T-cell (primary cell): ENCODE data around the gene ANKH. TPM values are rescaled to one million over a fixed set of nuclear protein-coding genes. Genes with fewer than 3 reads are reported as not detected.
A peak's percentile ranks its signal among the peaks of the same experiment; 100 is the strongest.

Experiments used
- ATAC-seq, 4 experiments: fragments of 200-7000 bp in 3 of 4; fragments of 150-1000 bp in 1 of 4; cut with Tn5 transposase; replicated peaks in 1 of 4; 1 replicate in 3 of 4; 2 replicates in 1 of 4; pipeline ENCODE4 v1.10.0; 2021; ENCODE audit warnings: moderate library complexity in 3 of 4, mild to moderate bottlenecking in 2 of 4, moderate number of reproducible peaks in 1 of 4
- CTCF ChIA-PET, 2 donors: fragments of 300-600 bp; sonication (Branson Sonifier 250); formaldehyde crosslinking; loops; one replicate each; lab custom pipeline; 2022; ENCODE audit warnings: antibody characterized with exemption in 2 of 2; lab: Charles Lee
- POLR2A ChIA-PET, 2 donors: fragments of 300-600 bp; sonication (Branson Sonifier 250); formaldehyde crosslinking; loops; one replicate each; lab custom pipeline; 2022; ENCODE audit warnings: antibody characterized with exemption in 2 of 2; lab: Charles Lee
- DNase-seq, 35 experiments: peaks; one replicate each; pipeline versions ENCODE4 v3.0.0 to v3.0.0-alpha.2; 2013 to 2023
- H3K27ac ChIP-seq: one replicate; pipeline ENCODE4 v1.5.1; 2013; ENCODE audit warnings: low read length
- H3K27me3 ChIP-seq, 2 experiments: replicated peaks in 1 of 2; 1 replicate in 1 of 2; 2 replicates in 1 of 2; pipeline versions ENCODE4 v1.6.1 to v1.7.0; 2013; ENCODE audit warnings: low read length in 1 of 2, mixed read lengths in 1 of 2; ENCODE audit not compliant: control insufficient read depth in 2 of 2, insufficient read depth in 2 of 2; ENCODE audit errors: extremely low read depth in 1 of 2
- H3K36me3 ChIP-seq, 2 donors: 1 replicate in 1 of 2; 2 replicates in 1 of 2; pipeline versions ENCODE4 v1.6.1 to v1.7.0; 2013; ENCODE audit warnings: low read length in 1 of 2; ENCODE audit not compliant: control insufficient read depth in 2 of 2, insufficient read depth in 1 of 2; ENCODE audit errors: extremely low read depth in 1 of 2
- H3K4me1 ChIP-seq, 2 experiments: 1 replicate in 1 of 2; 2 replicates in 1 of 2; pipeline versions ENCODE4 v1.6.1 to v1.7.0; 2013; ENCODE audit warnings: low read length in 2 of 2, mixed read lengths in 1 of 2; ENCODE audit not compliant: insufficient read depth in 2 of 2, control insufficient read depth in 1 of 2; ENCODE audit errors: extremely low read depth in 1 of 2
- H3K4me3 ChIP-seq, 2 donors: 1 replicate in 1 of 2; 2 replicates in 1 of 2; pipeline versions ENCODE4 v1.5.1 to v1.7.0; 2013; ENCODE audit warnings: mild to moderate bottlenecking in 2 of 2, low read length in 1 of 2, moderate library complexity in 1 of 2; ENCODE audit not compliant: control insufficient read depth in 1 of 2; ENCODE audit errors: extremely low read depth in 1 of 2
- H3K9me3 ChIP-seq: 2 replicates; pipeline ENCODE4 v1.7.0; 2013
- H3K27ac Mint-ChIP-seq, 2 donors: one replicate each; pipeline ENCODE4 v1.8.0; 2020 to 2021; ENCODE audit warnings: mild to moderate bottlenecking in 2 of 2, mixed read lengths in 2 of 2
- H3K27me3 Mint-ChIP-seq, 2 donors: one replicate each; pipeline ENCODE4 v1.8.0; 2021 to 2022; ENCODE audit warnings: mixed read lengths in 2 of 2
- H3K36me3 Mint-ChIP-seq: one replicate; pipeline ENCODE4 v1.8.0; 2021; ENCODE audit warnings: mixed read lengths
- H3K4me1 Mint-ChIP-seq, 3 donors: one replicate each; pipeline ENCODE4 v1.8.0; 2020 to 2022; ENCODE audit warnings: mixed read lengths in 3 of 3, mild to moderate bottlenecking in 1 of 3
- H3K4me3 Mint-ChIP-seq, 3 donors: one replicate each; pipeline ENCODE4 v1.8.0; 2020 to 2022; ENCODE audit warnings: mild to moderate bottlenecking in 3 of 3, mixed read lengths in 3 of 3, moderate library complexity in 3 of 3
- H3K9me3 Mint-ChIP-seq, 3 donors: one replicate each; pipeline ENCODE4 v1.8.0; 2020 to 2022; ENCODE audit warnings: mixed read lengths in 3 of 3
- WGBS: methylation state at CpG from one replicate; pipeline ENCODE4 v1.1.5; 2013; ENCODE audit warnings: missing lambda C conversion rate; ENCODE audit not compliant: insufficient coverage; 5-methylcytosine and 5-hydroxymethylcytosine counted together
- total RNA-seq, 35 experiments: library from RNA in 6 of 35; stranded (reverse) in 6 of 35; fragments of 120-200 nt in 1 of 35; gene quantifications; one replicate each; pipeline versions ENCODE4 v1.2.1 to v1.2.4 and lab custom pipeline; 2013 to 2026

Gene ANKH
- total RNA-seq, 5 donors from 2014 or later (not counting 1 experiment from before 2014, with no cell fraction given): 98.9 to 200 (median 167) TPM

DNA sequence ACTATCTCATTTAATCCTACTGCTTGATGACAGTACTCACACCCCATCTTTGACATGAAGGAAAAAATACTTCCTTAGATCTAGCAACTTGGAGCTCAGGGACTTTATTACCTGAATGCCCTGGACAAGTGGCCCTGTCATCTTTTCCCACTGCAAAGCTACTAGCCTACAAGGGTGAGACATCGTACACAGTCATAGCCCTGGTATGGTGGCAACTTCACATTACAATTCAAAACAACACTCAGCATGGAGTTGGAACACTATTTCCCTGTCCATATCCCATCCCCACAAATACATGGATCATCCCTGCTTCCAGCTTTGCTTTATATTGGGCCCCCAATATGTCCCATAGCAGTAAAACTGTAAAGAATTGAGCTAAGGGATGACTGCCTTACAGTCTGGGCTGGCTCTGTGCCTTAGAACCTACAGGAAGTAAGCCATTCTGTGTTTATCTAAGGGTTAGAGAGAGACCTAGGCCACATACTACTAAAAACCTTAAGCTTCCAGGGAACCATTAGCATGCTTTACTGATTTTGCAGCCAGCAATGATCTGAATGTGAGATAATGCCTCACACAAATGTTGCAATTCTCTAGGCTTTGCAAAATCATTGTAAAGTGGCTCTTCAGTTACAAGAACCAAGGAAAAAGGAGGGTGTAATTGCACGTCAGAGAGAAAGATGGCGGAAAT lies 151.2 kb downstream of the ANKH start:
- no peaks in the 10 kb centered on the region for H3K27me3 ChIP-seq
- Mint-ChIP-seq H3K9me3 (no peaks in the 10 kb centered on the region), H3K4me3 (no peak overlapping the region), H3K27me3 (no peaks in the 10 kb centered on the region), H3K27ac (peak overlapping the region; percentile 58 to 76), H3K4me1 (peaks cover 31 to 38% (median 32%) of the 10 kb centered on the region in 3 donors), H3K36me3 (peaks cover 50% of the 10 kb centered on the region)
- ChIA-PET POLR2A (interaction anchor here in 1 of 2 donors (0.5 to 0.7 kb wide), 2 partner anchors 9 to 97 kb away, joined by 3 to 13 read pairs; no protein-coding TSS in a partner anchor), CTCF (interaction anchor here (0.9 to 1.1 kb wide), 2 partner anchors 9 to 226 kb away, joined by 3 read pairs; no protein-coding TSS in a partner anchor)
- H3K4me3 ChIP-seq: no peak overlapping the region
- peaks cover 0 to 25% of the 10 kb centered on the region in 2 donors for H3K36me3 ChIP-seq
- H3K27ac ChIP-seq: no peak overlapping the region
- H3K9me3 ChIP-seq: no peaks in the 10 kb centered on the region
- DNase-seq (no peak), ATAC-seq (peak in 3 of 4 experiments; percentile 66 to 84 (median 71))
- peaks cover 0 to 10% of the 10 kb centered on the region in 2 experiments for H3K4me1 ChIP-seq
- 100% methylated on average over 3 of the region's 3 CpGs for WGBS

- Mint-ChIP-seq H3K36me3 (peaks cover 42% of the 10 kb centered on the region), H3K27ac (peak overlapping the region; percentile 72 to 77), H3K4me3 (no peak overlapping the region), H3K4me1 (peaks cover 31 to 38% (median 32%) of the 10 kb centered on the region in 3 donors), H3K27me3 (no peaks in the 10 kb centered on the region), H3K9me3 (no peaks in the 10 kb centered on the region)
- H3K36me3 ChIP-seq: peaks cover 0 to 32% of the 10 kb centered on the region in 2 donors
- ChIA-PET POLR2A (interaction anchor here in 1 of 2 donors (0.5 to 0.8 kb wide), 2 partner anchors 28 to 155 kb away, joined by 3 to 7 read pairs; no protein-coding TSS in a partner anchor), CTCF (interaction anchor here (0.6 to 1.1 kb wide), 3 partner anchors 9 to 34 kb away, joined by 3 read pairs; no protein-coding TSS in a partner anchor)
- H3K4me3 ChIP-seq: no peak overlapping the region
- no peaks in the 10 kb centered on the region for H3K9me3 ChIP-seq
- no peaks in the 10 kb centered on the region for H3K27me3 ChIP-seq
- ATAC-seq (no peak), DNase-seq (no peak)
- H3K27ac ChIP-seq: no peak overlapping the region
- WGBS: 100% methylated on average over 1 of the region's 5 CpGs
- H3K4me1 ChIP-seq: peaks cover 0 to 10% of the 10 kb centered on the region in 2 experiments
Observed at GRCh38 chr5:14718778-14719177, 152.8 kb downstream of the ANKH start.

- Mint-ChIP-seq H3K27ac (peak overlapping the region; percentile 62 to 77), H3K4me3 (no peak overlapping the region), H3K9me3 (no peaks in the 10 kb centered on the region), H3K27me3 (no peaks in the 10 kb centered on the region), H3K36me3 (peaks cover 42% of the 10 kb centered on the region), H3K4me1 (peaks cover 22 to 34% (median 31%) of the 10 kb centered on the region in 3 donors)
- ATAC-seq (no peak), DNase-seq (peak in 1 of 35 experiments; percentile 11)
- no peaks in the 10 kb centered on the region for H3K27me3 ChIP-seq
- ChIA-PET POLR2A (no interaction called here), CTCF (interaction anchor here (0.6 to 0.7 kb wide), 2 partner anchors 10 to 328 kb away, joined by 4 read pairs; no protein-coding TSS in a partner anchor)
- H3K4me3 ChIP-seq: no peak overlapping the region
- WGBS: 98% methylated on average over 5 of the region's 13 CpGs
- H3K36me3 ChIP-seq: peaks cover 0 to 42% of the 10 kb centered on the region in 2 donors
- peaks cover 0 to 10% of the 10 kb centered on the region in 2 experiments for H3K4me1 ChIP-seq
- no peak overlapping the region for H3K27ac ChIP-seq
- no peaks in the 10 kb centered on the region for H3K9me3 ChIP-seq
Observed at GRCh38 chr5:14716755-14717752, 154.5 kb downstream of the ANKH start.

- peaks cover 0 to 57% of the 10 kb centered on the region in 2 donors for H3K36me3 ChIP-seq
- ChIA-PET CTCF (no interaction called here), POLR2A (no interaction called here)
- H3K9me3 Mint-ChIP-seq: no peaks in the 10 kb centered on the region
- H3K4me3 ChIP-seq: no peak overlapping the region
- no peaks in the 10 kb centered on the region for H3K27me3 ChIP-seq
- H3K9me3 ChIP-seq: no peaks in the 10 kb centered on the region
- H3K4me3 Mint-ChIP-seq: no peak overlapping the region
- ATAC-seq: no peak
- peak overlapping the region; percentile 49 to 77 for H3K27ac Mint-ChIP-seq
- peaks cover 0 to 2% of the 10 kb centered on the region in 2 experiments for H3K4me1 ChIP-seq
- WGBS: no CpG with 5 or more reads among the region's 3 CpGs
- no peaks in the 10 kb centered on the region for H3K27me3 Mint-ChIP-seq
- no peak for DNase-seq
- H3K27ac ChIP-seq: no peak overlapping the region
- peaks cover 57% of the 10 kb centered on the region for H3K36me3 Mint-ChIP-seq
- H3K4me1 Mint-ChIP-seq: peaks cover 14 to 28% (median 25%) of the 10 kb centered on the region in 3 donors
Observed at GRCh38 chr5:14715481-14715880, 156.1 kb downstream of the ANKH start.

GRCh38 chr5:14714706-14715105 lies 156.9 kb downstream of the ANKH start:
- DNase-seq (peak in 1 of 35 experiments; percentile 0), ATAC-seq (no peak)
- Histone ChIP-seq H3K4me3 (no peak overlapping the region), H3K4me1 (no peaks in the 10 kb centered on the region), H3K36me3 (peaks cover 0 to 65% of the 10 kb centered on the region in 2 donors), H3K27me3 (no peaks in the 10 kb centered on the region), H3K27ac (no peak overlapping the region), H3K9me3 (no peaks in the 10 kb centered on the region)
- CTCF ChIA-PET: no interaction called here
- Mint-ChIP-seq H3K4me3 (no peak overlapping the region), H3K27ac (peak overlapping the region; percentile 49 to 77), H3K36me3 (peaks cover 63% of the 10 kb centered on the region), H3K9me3 (no peaks in the 10 kb centered on the region), H3K27me3 (no peaks in the 10 kb centered on the region), H3K4me1 (peaks cover 14 to 26% (median 26%) of the 10 kb centered on the region in 3 donors)
- WGBS: 95% methylated on average over 6 of the region's 6 CpGs
- POLR2A ChIA-PET: no interaction called here
